WTC11 (cell line): Measurements from ENCODE around the gene LRMDA.

Experiments
- ATF1 ChIP-seq: sonication (generic); formaldehyde crosslinking; IDR thresholded peaks from 2 replicates; pipeline ENCODE4 v1.8.1; 2023; ENCODE audit warnings: mild to moderate bottlenecking, moderate library complexity, missing genetic modification reagents
- ELF4 ChIP-seq: sonication (generic); formaldehyde crosslinking; IDR thresholded peaks from 2 replicates; pipeline ENCODE4 v1.8.1; 2022; ENCODE audit warnings: low read depth, mild to moderate bottlenecking, moderate library complexity, missing genetic modification reagents
- FOXJ3 ChIP-seq: sonication (generic); formaldehyde crosslinking; IDR thresholded peaks from 2 replicates; pipeline ENCODE4 v1.9.0; 2021; ENCODE audit warnings: missing genetic modification reagents, mild to moderate bottlenecking, borderline replicate concordance
- TP53 ChIP-seq: sonication (generic); formaldehyde crosslinking; IDR thresholded peaks from 2 replicates; pipeline ENCODE4 v1.8.1; 2023; ENCODE audit warnings: mild to moderate bottlenecking, missing genetic modification reagents
- ZNF396 ChIP-seq: fragments of 250-450 bp; sonication (Bioruptor Pico); IDR thresholded peaks from 2 replicates; pipeline ENCODE4 v1.8.0; 2021; ENCODE audit warnings: mild to moderate bottlenecking, moderate library complexity, borderline replicate concordance
- TF ChIP-seq, protein P1 (sequence below): fragments of 200-600 bp; IDR thresholded peaks from 2 replicates; pipeline ENCODE4 v1.8.0; 2022; ENCODE audit warnings: antibody characterized with exemption
- TF ChIP-seq, protein P2 (sequence below): fragments of 250-450 bp; sonication (Bioruptor Pico); conservative IDR thresholded peaks from 2 replicates; pipeline ENCODE4 v1.9.0; 2021; ENCODE audit warnings: mild to moderate bottlenecking
- TF ChIP-seq, protein P3 (sequence below): sonication (generic); formaldehyde crosslinking; IDR thresholded peaks from 2 replicates; pipeline ENCODE4 v1.8.0; 2023; ENCODE audit warnings: mild to moderate bottlenecking, missing genetic modification reagents
- TF ChIP-seq, protein P4 (sequence below): sonication (generic); formaldehyde crosslinking; IDR thresholded peaks from 2 replicates; pipeline ENCODE4 v1.8.1; 2023; ENCODE audit warnings: mild to moderate bottlenecking, moderate library complexity, missing genetic modification reagents
- TF ChIP-seq, protein P5 (sequence below): sonication (generic); formaldehyde crosslinking; IDR thresholded peaks from 2 replicates; pipeline ENCODE4 v1.8.0; 2022; ENCODE audit warnings: mild to moderate bottlenecking, missing genetic modification reagents
- TF ChIP-seq, protein P6 (sequence below): sonication (generic); formaldehyde crosslinking; conservative IDR thresholded peaks from 2 replicates; pipeline ENCODE4 v1.8.1; 2022; ENCODE audit warnings: mild to moderate bottlenecking, missing genetic modification reagents
- TF ChIP-seq, protein P7 (sequence below): sonication (generic); formaldehyde crosslinking; IDR thresholded peaks from 2 replicates; pipeline ENCODE4 v1.8.1; 2023; ENCODE audit warnings: mild to moderate bottlenecking, missing genetic modification reagents, moderate library complexity
- TF ChIP-seq, protein P8 (sequence below): sonication (generic); formaldehyde crosslinking; IDR thresholded peaks from 2 replicates; pipeline ENCODE4 v1.8.0; 2023; ENCODE audit warnings: missing genetic modification reagents, mild to moderate bottlenecking, borderline replicate concordance
- TF ChIP-seq, protein P9 (sequence below): sonication (generic); formaldehyde crosslinking; IDR thresholded peaks from 2 replicates; pipeline ENCODE4 v1.8.0; 2022; ENCODE audit warnings: mild to moderate bottlenecking, missing genetic modification reagents

DNA sequence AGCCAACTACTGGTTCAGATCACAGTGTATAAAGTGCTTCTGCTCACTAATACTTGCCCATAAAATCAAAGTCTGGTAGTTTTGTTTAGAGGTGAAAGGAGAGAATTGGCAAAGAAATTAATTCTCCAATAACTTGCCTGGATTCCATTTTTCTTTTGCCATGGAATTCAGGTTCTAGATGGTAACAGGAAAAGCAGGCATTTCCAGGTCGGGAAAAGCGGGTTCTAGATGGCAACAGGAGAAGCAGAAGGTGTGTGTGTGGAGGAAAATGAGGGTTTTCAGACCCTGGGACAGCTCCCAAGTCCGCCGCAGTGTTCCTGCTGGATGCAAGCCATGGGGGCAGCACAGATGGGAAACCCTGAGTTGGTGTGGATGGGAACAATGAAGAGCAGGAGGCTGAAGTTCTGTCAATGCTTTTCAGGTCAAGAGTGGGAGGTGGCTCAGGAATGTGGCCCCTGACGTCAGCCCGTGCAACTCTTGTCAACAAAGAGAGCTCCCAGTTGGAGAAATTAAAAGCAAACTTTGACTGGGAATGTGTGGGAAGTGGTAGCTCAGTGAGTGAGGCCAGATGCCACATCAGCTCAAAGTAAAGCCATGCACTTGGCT is 696.7 kb downstream of the LRMDA start:
- TF ChIP-seq FOXJ3 (CRISPR knock-in tag) (no peak), ELF4 (CRISPR knock-in tag) (no peak), ZNF396 (no peak), ATF1 (CRISPR knock-in tag) (no peak), TP53 (CRISPR knock-in tag) (no peak)
- TF ChIP-seq, protein P1, sequence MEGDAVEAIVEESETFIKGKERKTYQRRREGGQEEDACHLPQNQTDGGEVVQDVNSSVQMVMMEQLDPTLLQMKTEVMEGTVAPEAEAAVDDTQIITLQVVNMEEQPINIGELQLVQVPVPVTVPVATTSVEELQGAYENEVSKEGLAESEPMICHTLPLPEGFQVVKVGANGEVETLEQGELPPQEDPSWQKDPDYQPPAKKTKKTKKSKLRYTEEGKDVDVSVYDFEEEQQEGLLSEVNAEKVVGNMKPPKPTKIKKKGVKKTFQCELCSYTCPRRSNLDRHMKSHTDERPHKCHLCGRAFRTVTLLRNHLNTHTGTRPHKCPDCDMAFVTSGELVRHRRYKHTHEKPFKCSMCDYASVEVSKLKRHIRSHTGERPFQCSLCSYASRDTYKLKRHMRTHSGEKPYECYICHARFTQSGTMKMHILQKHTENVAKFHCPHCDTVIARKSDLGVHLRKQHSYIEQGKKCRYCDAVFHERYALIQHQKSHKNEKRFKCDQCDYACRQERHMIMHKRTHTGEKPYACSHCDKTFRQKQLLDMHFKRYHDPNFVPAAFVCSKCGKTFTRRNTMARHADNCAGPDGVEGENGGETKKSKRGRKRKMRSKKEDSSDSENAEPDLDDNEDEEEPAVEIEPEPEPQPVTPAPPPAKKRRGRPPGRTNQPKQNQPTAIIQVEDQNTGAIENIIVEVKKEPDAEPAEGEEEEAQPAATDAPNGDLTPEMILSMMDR: no peak
- TF ChIP-seq, protein P2, sequence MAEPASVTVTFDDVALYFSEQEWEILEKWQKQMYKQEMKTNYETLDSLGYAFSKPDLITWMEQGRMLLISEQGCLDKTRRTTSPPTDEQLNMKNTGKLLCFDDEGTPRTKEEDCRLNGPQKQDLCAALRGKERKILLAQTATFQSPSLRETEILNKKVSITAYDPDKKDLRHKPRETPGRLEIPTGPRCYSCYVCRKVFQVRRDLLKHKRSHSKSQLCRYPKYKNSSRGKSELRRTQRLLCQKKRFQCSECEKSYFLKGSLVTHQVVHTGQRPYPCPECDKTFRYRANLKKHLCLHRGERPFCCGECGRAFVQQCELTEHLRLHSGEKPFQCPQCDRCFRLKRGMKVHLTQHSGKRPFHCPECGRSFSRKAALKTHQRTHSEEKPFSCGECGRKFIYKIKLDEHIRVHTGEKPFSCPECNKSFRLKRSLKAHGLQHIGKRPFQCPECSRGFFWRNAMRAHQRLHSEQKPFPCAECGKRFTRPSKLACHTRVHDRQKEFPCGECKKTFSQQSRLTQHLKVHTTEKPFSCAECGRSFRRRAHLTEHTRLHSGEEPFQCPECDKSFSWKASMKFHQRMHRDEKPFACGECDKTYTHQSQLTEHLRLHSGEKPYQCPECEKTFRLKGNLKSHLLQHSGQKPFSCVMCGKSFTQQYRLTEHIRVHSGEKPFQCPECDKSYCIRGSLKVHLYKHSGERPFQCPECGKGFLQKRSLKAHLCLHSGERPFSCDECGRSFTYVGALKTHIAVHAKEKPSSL (CRISPR knock-in tag): no peak
- TF ChIP-seq, protein P3, sequence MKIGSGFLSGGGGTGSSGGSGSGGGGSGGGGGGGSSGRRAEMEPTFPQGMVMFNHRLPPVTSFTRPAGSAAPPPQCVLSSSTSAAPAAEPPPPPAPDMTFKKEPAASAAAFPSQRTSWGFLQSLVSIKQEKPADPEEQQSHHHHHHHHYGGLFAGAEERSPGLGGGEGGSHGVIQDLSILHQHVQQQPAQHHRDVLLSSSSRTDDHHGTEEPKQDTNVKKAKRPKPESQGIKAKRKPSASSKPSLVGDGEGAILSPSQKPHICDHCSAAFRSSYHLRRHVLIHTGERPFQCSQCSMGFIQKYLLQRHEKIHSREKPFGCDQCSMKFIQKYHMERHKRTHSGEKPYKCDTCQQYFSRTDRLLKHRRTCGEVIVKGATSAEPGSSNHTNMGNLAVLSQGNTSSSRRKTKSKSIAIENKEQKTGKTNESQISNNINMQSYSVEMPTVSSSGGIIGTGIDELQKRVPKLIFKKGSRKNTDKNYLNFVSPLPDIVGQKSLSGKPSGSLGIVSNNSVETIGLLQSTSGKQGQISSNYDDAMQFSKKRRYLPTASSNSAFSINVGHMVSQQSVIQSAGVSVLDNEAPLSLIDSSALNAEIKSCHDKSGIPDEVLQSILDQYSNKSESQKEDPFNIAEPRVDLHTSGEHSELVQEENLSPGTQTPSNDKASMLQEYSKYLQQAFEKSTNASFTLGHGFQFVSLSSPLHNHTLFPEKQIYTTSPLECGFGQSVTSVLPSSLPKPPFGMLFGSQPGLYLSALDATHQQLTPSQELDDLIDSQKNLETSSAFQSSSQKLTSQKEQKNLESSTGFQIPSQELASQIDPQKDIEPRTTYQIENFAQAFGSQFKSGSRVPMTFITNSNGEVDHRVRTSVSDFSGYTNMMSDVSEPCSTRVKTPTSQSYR (CRISPR knock-in tag): no peak
- TF ChIP-seq, protein P4, sequence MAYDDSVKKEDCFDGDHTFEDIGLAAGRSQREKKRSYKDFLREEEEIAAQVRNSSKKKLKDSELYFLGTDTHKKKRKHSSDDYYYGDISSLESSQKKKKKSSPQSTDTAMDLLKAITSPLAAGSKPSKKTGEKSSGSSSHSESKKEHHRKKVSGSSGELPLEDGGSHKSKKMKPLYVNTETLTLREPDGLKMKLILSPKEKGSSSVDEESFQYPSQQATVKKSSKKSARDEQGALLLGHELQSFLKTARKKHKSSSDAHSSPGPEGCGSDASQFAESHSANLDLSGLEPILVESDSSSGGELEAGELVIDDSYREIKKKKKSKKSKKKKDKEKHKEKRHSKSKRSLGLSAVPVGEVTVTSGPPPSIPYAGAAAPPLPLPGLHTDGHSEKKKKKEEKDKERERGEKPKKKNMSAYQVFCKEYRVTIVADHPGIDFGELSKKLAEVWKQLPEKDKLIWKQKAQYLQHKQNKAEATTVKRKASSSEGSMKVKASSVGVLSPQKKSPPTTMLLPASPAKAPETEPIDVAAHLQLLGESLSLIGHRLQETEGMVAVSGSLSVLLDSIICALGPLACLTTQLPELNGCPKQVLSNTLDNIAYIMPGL (CRISPR knock-in tag): no peak
- TF ChIP-seq, protein P5, sequence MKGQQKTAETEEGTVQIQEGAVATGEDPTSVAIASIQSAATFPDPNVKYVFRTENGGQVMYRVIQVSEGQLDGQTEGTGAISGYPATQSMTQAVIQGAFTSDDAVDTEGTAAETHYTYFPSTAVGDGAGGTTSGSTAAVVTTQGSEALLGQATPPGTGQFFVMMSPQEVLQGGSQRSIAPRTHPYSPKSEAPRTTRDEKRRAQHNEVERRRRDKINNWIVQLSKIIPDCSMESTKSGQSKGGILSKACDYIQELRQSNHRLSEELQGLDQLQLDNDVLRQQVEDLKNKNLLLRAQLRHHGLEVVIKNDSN: no peak
- TF ChIP-seq, protein P6, sequence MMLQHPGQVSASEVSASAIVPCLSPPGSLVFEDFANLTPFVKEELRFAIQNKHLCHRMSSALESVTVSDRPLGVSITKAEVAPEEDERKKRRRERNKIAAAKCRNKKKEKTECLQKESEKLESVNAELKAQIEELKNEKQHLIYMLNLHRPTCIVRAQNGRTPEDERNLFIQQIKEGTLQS (CRISPR knock-in tag): no peak
- TF ChIP-seq, protein P7, sequence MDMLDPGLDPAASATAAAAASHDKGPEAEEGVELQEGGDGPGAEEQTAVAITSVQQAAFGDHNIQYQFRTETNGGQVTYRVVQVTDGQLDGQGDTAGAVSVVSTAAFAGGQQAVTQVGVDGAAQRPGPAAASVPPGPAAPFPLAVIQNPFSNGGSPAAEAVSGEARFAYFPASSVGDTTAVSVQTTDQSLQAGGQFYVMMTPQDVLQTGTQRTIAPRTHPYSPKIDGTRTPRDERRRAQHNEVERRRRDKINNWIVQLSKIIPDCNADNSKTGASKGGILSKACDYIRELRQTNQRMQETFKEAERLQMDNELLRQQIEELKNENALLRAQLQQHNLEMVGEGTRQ: no peak
- TF ChIP-seq, protein P8, sequence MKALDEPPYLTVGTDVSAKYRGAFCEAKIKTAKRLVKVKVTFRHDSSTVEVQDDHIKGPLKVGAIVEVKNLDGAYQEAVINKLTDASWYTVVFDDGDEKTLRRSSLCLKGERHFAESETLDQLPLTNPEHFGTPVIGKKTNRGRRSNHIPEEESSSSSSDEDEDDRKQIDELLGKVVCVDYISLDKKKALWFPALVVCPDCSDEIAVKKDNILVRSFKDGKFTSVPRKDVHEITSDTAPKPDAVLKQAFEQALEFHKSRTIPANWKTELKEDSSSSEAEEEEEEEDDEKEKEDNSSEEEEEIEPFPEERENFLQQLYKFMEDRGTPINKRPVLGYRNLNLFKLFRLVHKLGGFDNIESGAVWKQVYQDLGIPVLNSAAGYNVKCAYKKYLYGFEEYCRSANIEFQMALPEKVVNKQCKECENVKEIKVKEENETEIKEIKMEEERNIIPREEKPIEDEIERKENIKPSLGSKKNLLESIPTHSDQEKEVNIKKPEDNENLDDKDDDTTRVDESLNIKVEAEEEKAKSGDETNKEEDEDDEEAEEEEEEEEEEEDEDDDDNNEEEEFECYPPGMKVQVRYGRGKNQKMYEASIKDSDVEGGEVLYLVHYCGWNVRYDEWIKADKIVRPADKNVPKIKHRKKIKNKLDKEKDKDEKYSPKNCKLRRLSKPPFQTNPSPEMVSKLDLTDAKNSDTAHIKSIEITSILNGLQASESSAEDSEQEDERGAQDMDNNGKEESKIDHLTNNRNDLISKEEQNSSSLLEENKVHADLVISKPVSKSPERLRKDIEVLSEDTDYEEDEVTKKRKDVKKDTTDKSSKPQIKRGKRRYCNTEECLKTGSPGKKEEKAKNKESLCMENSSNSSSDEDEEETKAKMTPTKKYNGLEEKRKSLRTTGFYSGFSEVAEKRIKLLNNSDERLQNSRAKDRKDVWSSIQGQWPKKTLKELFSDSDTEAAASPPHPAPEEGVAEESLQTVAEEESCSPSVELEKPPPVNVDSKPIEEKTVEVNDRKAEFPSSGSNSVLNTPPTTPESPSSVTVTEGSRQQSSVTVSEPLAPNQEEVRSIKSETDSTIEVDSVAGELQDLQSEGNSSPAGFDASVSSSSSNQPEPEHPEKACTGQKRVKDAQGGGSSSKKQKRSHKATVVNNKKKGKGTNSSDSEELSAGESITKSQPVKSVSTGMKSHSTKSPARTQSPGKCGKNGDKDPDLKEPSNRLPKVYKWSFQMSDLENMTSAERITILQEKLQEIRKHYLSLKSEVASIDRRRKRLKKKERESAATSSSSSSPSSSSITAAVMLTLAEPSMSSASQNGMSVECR: no peak
- TF ChIP-seq, protein P9, sequence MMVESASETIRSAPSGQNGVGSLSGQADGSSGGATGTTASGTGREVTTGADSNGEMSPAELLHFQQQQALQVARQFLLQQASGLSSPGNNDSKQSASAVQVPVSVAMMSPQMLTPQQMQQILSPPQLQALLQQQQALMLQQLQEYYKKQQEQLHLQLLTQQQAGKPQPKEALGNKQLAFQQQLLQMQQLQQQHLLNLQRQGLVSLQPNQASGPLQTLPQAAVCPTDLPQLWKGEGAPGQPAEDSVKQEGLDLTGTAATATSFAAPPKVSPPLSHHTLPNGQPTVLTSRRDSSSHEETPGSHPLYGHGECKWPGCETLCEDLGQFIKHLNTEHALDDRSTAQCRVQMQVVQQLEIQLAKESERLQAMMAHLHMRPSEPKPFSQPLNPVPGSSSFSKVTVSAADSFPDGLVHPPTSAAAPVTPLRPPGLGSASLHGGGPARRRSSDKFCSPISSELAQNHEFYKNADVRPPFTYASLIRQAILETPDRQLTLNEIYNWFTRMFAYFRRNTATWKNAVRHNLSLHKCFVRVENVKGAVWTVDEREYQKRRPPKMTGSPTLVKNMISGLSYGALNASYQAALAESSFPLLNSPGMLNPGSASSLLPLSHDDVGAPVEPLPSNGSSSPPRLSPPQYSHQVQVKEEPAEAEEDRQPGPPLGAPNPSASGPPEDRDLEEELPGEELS (CRISPR knock-in tag): no peak
